Astrocyte (in vitro differentiated cells and primary cell): ENCODE measurements around the gene GTF3C6. TPM values are rescaled to one million over a fixed set of nuclear protein-coding genes. Genes with fewer than 3 reads are reported as not detected.
"Not testable (repeated sequence)": the region's sequence is repeated elsewhere in the genome, so short reads cannot be mapped to it uniquely, and the experiment has no call there.

Source experiments
- DNase-seq: peaks from one replicate; pipeline ENCODE4 v3.0.0-alpha.2; 2010; ENCODE audit warnings: low read depth
- FAIRE-seq: peaks from 2 replicates; lab custom pipeline; 2011; peaks lifted over from hg19 to GRCh38; lab: Jason Lieb, UNC
- H2AFZ ChIP-seq: 2 replicates; pipeline ENCODE4 v1.6.0; 2012; ENCODE audit warnings: low read depth, low read length, inconsistent platforms
- H3K27ac ChIP-seq: 2 replicates; pipeline ENCODE4 v1.5.1; 2011; ENCODE audit warnings: low read depth, low read length, inconsistent platforms
- H3K27me3 ChIP-seq: 2 replicates; pipeline ENCODE4 v1.6.0; 2011; ENCODE audit warnings: low read length, inconsistent platforms; ENCODE audit not compliant: insufficient read depth
- H3K36me3 ChIP-seq: 2 replicates; pipeline ENCODE4 v1.5.1; 2011; ENCODE audit warnings: low read length, inconsistent platforms; ENCODE audit not compliant: insufficient read depth
- H3K4me1 ChIP-seq: 2 replicates; pipeline ENCODE4 v1.5.1; 2011; ENCODE audit warnings: low read length, inconsistent platforms; ENCODE audit not compliant: insufficient read depth
- H3K4me2 ChIP-seq: 2 replicates; pipeline ENCODE4 v1.6.0; 2012; ENCODE audit warnings: low read length, inconsistent platforms
- H3K4me3 ChIP-seq: 2 replicates; pipeline ENCODE4 v1.5.1; 2011; ENCODE audit warnings: low read depth, mild to moderate bottlenecking, low read length, inconsistent platforms; ENCODE audit not compliant: insufficient read depth
- H3K79me2 ChIP-seq: 2 replicates; pipeline ENCODE4 v1.6.0; 2012; ENCODE audit warnings: mild to moderate bottlenecking, low read length, inconsistent platforms; ENCODE audit not compliant: insufficient read depth
- H3K9ac ChIP-seq: 2 replicates; pipeline ENCODE4 v1.6.0; 2012; ENCODE audit warnings: mild to moderate bottlenecking, low read length, inconsistent platforms
- H3K9me3 ChIP-seq: 2 replicates; pipeline ENCODE4 v1.5.1; 2012; ENCODE audit warnings: low read depth, mild to moderate bottlenecking, low read length, inconsistent platforms; ENCODE audit not compliant: insufficient read depth
- H4K20me1 ChIP-seq: 2 replicates; pipeline ENCODE4 v1.6.0; 2012; ENCODE audit warnings: low read length, inconsistent platforms; ENCODE audit not compliant: insufficient read depth
- H3K27ac Mint-ChIP-seq: one replicate; pipeline ENCODE4 v1.8.0; 2021; ENCODE audit warnings: mild to moderate bottlenecking, mixed read lengths; ENCODE audit not compliant: unreplicated experiment
- H3K27me3 Mint-ChIP-seq: one replicate; pipeline ENCODE4 v1.8.0; 2021; ENCODE audit warnings: low read depth, mixed read lengths; ENCODE audit not compliant: unreplicated experiment
- H3K36me3 Mint-ChIP-seq: one replicate; pipeline ENCODE4 v1.8.0; 2021; ENCODE audit warnings: low read depth, mixed read lengths; ENCODE audit not compliant: unreplicated experiment
- H3K4me1 Mint-ChIP-seq: one replicate; pipeline ENCODE4 v1.8.0; 2021; ENCODE audit warnings: low read depth, mixed read lengths; ENCODE audit not compliant: unreplicated experiment
- H3K4me3 Mint-ChIP-seq: one replicate; pipeline ENCODE4 v1.8.0; 2021; ENCODE audit warnings: mild to moderate bottlenecking, moderate library complexity, mixed read lengths; ENCODE audit not compliant: unreplicated experiment
- H3K9me3 Mint-ChIP-seq: one replicate; pipeline ENCODE4 v1.8.0; 2021; ENCODE audit warnings: mild to moderate bottlenecking, mixed read lengths; ENCODE audit not compliant: unreplicated experiment
- EZH2 ChIP-seq: IDR thresholded peaks from 2 replicates; pipeline ENCODE4 v1.6.1; 2012; ENCODE audit warnings: mild to moderate bottlenecking, low read length, inconsistent platforms; ENCODE audit not compliant: insufficient read depth
- total RNA-seq: library from RNA; stranded (reverse); gene quantifications from 2 replicates; pipeline ENCODE4 v1.2.1, GENCODE V29; 2021
- TF ChIP-seq, protein P1 (sequence below): IDR thresholded peaks from 2 replicates; pipeline ENCODE4 v1.5.1; 2011; ENCODE audit warnings: low read depth, mild to moderate bottlenecking, inconsistent platforms, low read length, moderate library complexity; ENCODE audit not compliant: insufficient read depth

GTF3C6 gene
- total RNA-seq, 1 donor from 2014 or later = 116 TPM

DNA sequence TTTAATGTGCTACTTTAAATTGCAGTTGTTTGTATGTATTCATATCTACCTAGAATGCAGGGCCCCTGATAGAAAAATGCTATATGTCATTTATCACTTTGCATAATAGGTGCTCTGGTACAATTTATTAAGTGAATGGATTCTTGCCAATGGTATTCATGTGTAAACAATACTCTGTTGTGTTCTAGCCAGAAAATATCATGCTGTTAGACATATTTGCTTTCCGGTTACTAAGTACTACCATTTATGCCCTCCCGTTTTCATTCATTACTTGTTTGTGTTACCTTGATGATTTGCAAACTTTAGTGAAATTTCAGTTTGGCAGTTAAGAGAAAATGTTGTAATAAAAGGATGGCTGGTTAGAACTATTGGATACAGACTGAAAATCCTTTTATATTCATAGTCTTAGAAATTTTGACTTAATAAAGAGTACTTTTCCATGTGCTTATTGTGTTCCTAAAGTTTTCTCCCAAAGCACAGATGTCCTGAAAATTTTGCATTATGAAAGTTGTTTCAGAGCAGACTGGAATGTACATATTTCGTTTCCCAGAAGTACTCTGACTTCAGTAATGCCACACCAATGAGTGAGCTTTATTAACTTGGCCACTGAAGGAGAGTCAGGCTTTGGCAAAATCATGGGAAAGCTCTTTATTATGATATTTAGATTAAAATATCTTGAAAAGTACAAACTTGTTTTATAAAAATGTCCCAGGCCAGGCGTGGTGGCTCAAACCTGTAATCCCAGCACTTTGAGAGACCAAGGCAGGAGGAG, 54.8 kb downstream of the GTF3C6 start:
- H3K9me3 Mint-ChIP-seq = no peaks in the 10 kb centered on the region
- peaks cover 38% of the 10 kb centered on the region for H3K36me3 ChIP-seq
- FAIRE-seq = no peak
- no peak overlapping the region for H2AFZ ChIP-seq
- H3K27me3 ChIP-seq = no peaks in the 10 kb centered on the region
- no peak overlapping the region for H3K27ac Mint-ChIP-seq
- H3K27ac ChIP-seq = no peak overlapping the region
- peaks cover 12% of the 10 kb centered on the region for H3K36me3 Mint-ChIP-seq
- no peaks in the 10 kb centered on the region for H3K4me1 Mint-ChIP-seq
- TF ChIP-seq, protein P1, sequence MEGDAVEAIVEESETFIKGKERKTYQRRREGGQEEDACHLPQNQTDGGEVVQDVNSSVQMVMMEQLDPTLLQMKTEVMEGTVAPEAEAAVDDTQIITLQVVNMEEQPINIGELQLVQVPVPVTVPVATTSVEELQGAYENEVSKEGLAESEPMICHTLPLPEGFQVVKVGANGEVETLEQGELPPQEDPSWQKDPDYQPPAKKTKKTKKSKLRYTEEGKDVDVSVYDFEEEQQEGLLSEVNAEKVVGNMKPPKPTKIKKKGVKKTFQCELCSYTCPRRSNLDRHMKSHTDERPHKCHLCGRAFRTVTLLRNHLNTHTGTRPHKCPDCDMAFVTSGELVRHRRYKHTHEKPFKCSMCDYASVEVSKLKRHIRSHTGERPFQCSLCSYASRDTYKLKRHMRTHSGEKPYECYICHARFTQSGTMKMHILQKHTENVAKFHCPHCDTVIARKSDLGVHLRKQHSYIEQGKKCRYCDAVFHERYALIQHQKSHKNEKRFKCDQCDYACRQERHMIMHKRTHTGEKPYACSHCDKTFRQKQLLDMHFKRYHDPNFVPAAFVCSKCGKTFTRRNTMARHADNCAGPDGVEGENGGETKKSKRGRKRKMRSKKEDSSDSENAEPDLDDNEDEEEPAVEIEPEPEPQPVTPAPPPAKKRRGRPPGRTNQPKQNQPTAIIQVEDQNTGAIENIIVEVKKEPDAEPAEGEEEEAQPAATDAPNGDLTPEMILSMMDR = no peak
- TF ChIP-seq EZH2 = no peak
- no peaks in the 10 kb centered on the region for H3K79me2 ChIP-seq
- H3K27me3 Mint-ChIP-seq = no peaks in the 10 kb centered on the region
- H3K9me3 ChIP-seq = no peaks in the 10 kb centered on the region
- DNase-seq = no peak
- H3K4me3 Mint-ChIP-seq = no peak overlapping the region
- H3K9ac ChIP-seq = no peak overlapping the region
- no peak overlapping the region for H3K4me2 ChIP-seq
- H3K4me1 ChIP-seq = no peaks in the 10 kb centered on the region
- H4K20me1 ChIP-seq = peaks cover 4% of the 10 kb centered on the region
- H3K4me3 ChIP-seq = no peak overlapping the region

DNA sequence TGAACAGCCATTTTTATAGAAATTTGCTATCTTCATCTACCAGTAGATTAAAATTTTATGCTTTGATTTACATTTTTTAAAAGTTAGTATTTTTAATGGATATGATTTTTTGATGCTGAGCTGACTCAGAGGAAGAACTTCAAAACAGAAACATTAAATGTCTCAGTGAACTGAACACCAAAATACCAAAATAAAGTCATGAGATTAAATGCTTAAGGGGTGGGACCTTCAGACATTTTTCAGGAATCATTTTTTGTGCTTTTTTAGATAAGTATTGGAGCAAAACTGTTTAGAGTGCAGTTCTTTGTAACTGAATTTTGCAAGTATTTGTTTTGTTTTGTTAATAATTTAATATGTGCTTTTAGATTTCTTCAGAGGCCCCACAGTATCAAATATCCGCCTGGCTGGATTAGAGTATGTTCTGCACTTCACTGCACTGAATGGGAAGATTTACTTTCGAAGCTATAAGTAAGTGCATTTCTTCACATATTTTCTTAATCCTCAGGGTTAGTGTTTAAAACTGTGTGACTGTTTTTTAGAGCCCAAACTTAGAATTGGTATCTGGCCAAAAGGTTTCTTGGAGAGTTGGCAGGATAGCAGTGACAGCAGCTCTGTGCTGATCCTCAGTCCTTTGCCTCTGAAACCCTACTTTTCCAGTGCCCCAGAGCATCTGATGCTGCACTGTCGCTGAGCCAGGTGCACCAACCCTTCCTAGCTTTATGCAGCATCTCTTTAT, 57.1 kb downstream of the GTF3C6 start:
- peaks cover 29% of the 10 kb centered on the region for H3K36me3 ChIP-seq
- FAIRE-seq = peak; percentile 9
- no peak overlapping the region for H3K27ac Mint-ChIP-seq

GRCh38 chr6:111017241-111017640, 58.7 kb downstream of the GTF3C6 start:
- H3K4me1 Mint-ChIP-seq, H3K27me3 Mint-ChIP-seq, H3K27ac Mint-ChIP-seq, H2AFZ ChIP-seq, H3K4me3 ChIP-seq, H3K79me2 ChIP-seq, H3K27ac ChIP-seq, H3K4me1 ChIP-seq, FAIRE-seq, DNase-seq, H3K27me3 ChIP-seq, H3K4me2 ChIP-seq, H3K9me3 ChIP-seq, H3K4me3 Mint-ChIP-seq, H4K20me1 ChIP-seq, H3K9me3 Mint-ChIP-seq, H3K9ac ChIP-seq: not testable (repeated sequence)
- peaks cover 24% of the 10 kb centered on the region for H3K36me3 ChIP-seq
- H3K36me3 Mint-ChIP-seq = peaks cover 20% of the 10 kb centered on the region

More for the DNA sequence above, 57.1 kb downstream of the GTF3C6 start:
- Histone ChIP-seq H3K4me3 (no peak overlapping the region), H3K4me1 (no peaks in the 10 kb centered on the region), H4K20me1 (peaks cover 4% of the 10 kb centered on the region), H2AFZ (no peak overlapping the region), H3K4me2 (no peak overlapping the region), H3K79me2 (no peaks in the 10 kb centered on the region), H3K9ac (no peak overlapping the region), H3K27me3 (no peaks in the 10 kb centered on the region), H3K9me3 (no peaks in the 10 kb centered on the region), H3K27ac (no peak overlapping the region)
- H3K9me3 Mint-ChIP-seq = no peaks in the 10 kb centered on the region
- H3K36me3 Mint-ChIP-seq = peaks cover 20% of the 10 kb centered on the region
- DNase-seq = no peak
- H3K27me3 Mint-ChIP-seq = no peaks in the 10 kb centered on the region
- H3K4me1 Mint-ChIP-seq = no peaks in the 10 kb centered on the region
- no peak for TF ChIP-seq EZH2
- TF ChIP-seq, protein P1 = no peak
- H3K4me3 Mint-ChIP-seq = no peak overlapping the region

Other genes starting within 250 kb of the GTF3C6 start
- 20.4 and 21.8 TPM in 2 replicates for gene CDK19, start 143.2 kb upstream of the GTF3C6 start, total RNA-seq
- gene AMD1, start 83.9 kb upstream of the GTF3C6 start, total RNA-seq = 67.1 and 71.6 TPM in 2 replicates
- 30.5 and 31.3 TPM in 2 replicates for gene RPF2, start 23.3 kb downstream of the GTF3C6 start, total RNA-seq
- gene SLC16A10, start 128.8 kb downstream of the GTF3C6 start, total RNA-seq = 0.18 and 0.48 TPM in 2 replicates